GM12873 (cell line): ENCODE results near the gene HIC1.
A peak's percentile ranks its signal among the peaks of the same experiment; 100 is the strongest.

Experiments used
- CTCF ChIP-seq: IDR thresholded peaks from 2 replicates; pipeline ENCODE4 v1.5.1; 2012; ENCODE audit warnings: low read depth, mild to moderate bottlenecking, moderate library complexity, low read length, control low read depth; ENCODE audit not compliant: insufficient read depth; ENCODE audit errors: missing control alignments

The HIC1 gene

GRCh38 chr17:2071455-2072281 lies 16.8 kb downstream of the HIC1 start:
- no peak for TF ChIP-seq CTCF

GRCh38 chr17:2074919-2075318 lies 20.0 kb downstream of the HIC1 start:
- no peak for TF ChIP-seq CTCF

DNA sequence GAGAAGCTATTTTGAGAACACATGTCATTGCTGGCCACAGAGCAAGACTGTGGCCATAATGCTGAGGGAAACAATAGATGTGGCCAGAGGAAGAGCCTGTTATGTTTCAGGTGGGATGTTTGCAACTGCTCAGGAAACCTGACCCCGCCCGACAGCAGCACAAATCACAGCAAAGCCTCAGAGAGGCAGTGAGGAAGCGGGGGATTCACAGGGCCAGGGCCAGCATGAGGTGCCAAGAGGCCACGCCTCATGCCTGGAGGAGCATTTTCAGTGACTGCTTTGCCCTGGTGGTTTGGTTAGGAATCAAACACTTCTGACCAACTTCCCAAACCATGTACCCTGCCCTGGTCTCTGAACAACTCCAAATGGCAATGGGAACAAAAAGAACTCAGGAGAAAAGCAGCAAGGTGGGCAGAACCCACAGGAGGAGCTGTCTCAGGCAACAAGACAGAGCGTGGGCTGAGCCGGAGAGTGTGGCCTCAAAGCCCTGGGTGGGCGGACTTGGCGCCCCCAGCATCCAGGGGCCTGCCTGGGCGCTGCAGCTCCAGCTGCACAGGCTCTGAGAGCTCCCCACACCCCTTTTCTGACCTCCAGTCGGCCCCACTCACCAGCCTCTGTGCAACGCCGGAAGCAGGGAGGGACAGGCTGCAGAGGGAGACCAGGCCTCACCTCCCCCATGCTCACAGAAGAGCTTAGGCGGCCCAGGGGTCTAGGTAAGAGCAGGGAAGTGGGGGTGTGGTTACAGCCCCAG lies 20.6 kb downstream of the HIC1 start:
- peak; percentile 8 for TF ChIP-seq CTCF

GRCh38 chr17:2076087-2076984 lies 21.4 kb downstream of the HIC1 start:
- TF ChIP-seq CTCF = no peak

DNA sequence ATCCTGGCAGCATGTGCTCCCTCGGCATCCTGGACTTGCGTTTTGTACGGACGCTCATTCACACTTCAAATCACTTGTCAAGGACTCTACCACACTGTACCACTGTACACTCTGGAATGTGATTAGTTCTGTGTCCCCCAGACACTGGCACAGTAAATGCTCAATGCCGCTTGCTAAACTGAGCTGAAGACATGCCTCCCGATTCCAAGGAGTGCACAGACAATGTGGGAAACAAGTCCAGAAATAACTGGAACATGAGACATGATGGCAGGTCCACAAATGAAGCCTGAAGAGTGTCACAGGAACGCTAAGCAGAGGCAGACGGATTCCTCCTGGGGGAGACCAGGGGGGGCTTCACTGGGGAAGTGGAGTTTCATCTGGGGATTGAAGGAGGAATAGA lies 22.1 kb downstream of the HIC1 start:
- no peak for TF ChIP-seq CTCF

- no peak for TF ChIP-seq CTCF
Measured at GRCh38 chr17:2081564-2081963, 26.7 kb downstream of the HIC1 start.
